NCI-H524 treated with DMSO at 0.1 percent for 48 hours (cell line): Measurements from ENCODE around the gene ZNF532.

Experiments
- DNase-seq: peaks from one replicate; lab custom pipeline; 2025; lab: John Stamatoyannopoulos, UW

Gene ZNF532

GRCh38 chr18:58867281-58867961 is 2.7 kb downstream of the ZNF532 start:
- no peak for DNase-seq

- no peak for DNase-seq
Measured at GRCh38 chr18:58868440-58868839, 3.8 kb downstream of the ZNF532 start.

GRCh38 chr18:58870130-58870529 is 5.5 kb downstream of the ZNF532 start:
- DNase-seq = no peak

- no peak for DNase-seq
Measured at GRCh38 chr18:58870621-58871020, 5.9 kb downstream of the ZNF532 start.

- no peak for DNase-seq
Measured at GRCh38 chr18:58871514-58872420, 7.1 kb downstream of the ZNF532 start.

GRCh38 chr18:58878640-58879039 is 14.0 kb downstream of the ZNF532 start:
- DNase-seq = no peak

GRCh38 chr18:58881477-58881876 is 16.8 kb downstream of the ZNF532 start:
- DNase-seq = no peak

- no peak for DNase-seq
Measured at GRCh38 chr18:58882044-58882443, 17.4 kb downstream of the ZNF532 start.

- DNase-seq = no peak
Measured at GRCh38 chr18:58882686-58883085, 18.0 kb downstream of the ZNF532 start.

- no peak for DNase-seq
Measured at GRCh38 chr18:58884680-58885079, 20.0 kb downstream of the ZNF532 start.

- DNase-seq = no peak
Measured at GRCh38 chr18:58886431-58886830, 21.8 kb downstream of the ZNF532 start.

- DNase-seq = no peak
Measured at GRCh38 chr18:58886864-58887612, 22.4 kb downstream of the ZNF532 start.

- DNase-seq = no peak
Measured at GRCh38 chr18:58887613-58887963, 22.9 kb downstream of the ZNF532 start.

GRCh38 chr18:58891776-58892175 is 27.1 kb downstream of the ZNF532 start:
- DNase-seq = no peak

GRCh38 chr18:58892488-58892887 is 27.8 kb downstream of the ZNF532 start:
- no peak for DNase-seq

- DNase-seq = no peak
Measured at GRCh38 chr18:58893388-58894099, 28.9 kb downstream of the ZNF532 start.

GRCh38 chr18:58894930-58895329 is 30.3 kb downstream of the ZNF532 start:
- no peak for DNase-seq

GRCh38 chr18:58895385-58895784 is 30.7 kb downstream of the ZNF532 start:
- DNase-seq = no peak

GRCh38 chr18:58896268-58896667 is 31.6 kb downstream of the ZNF532 start:
- peak; percentile 94 for DNase-seq

GRCh38 chr18:58896734-58897508 is 32.2 kb downstream of the ZNF532 start:
- peak; percentile 94 for DNase-seq
